Measurements from ENCODE around the gene GRK5. TPM values are rescaled to one million over a fixed set of nuclear protein-coding genes. Genes with fewer than 3 reads are reported as not detected.

The GRK5 gene
- total RNA-seq, 2 donors from 2014 or later: 4.8 to 10.6 TPM

GRCh38 chr10:119251315-119251708 is 43.9 kb downstream of the GRK5 start:
- Histone ChIP-seq H3K27me3 (replicated peaks; ENCODE audit: insufficient read depth) (no peaks in the 10 kb centered on the region), H3K27ac (no peak overlapping the region), H3K4me3 (no peak overlapping the region), H3K4me1 (replicated peaks) (no peaks in the 10 kb centered on the region), H3K36me3 (no peaks in the 10 kb centered on the region), H3K9me3 (no peaks in the 10 kb centered on the region)
- 63% methylated on average over 7 of the region's 7 CpGs for WGBS
- no peak for DNase-seq (ENCODE audit: low spot score)
- TF ChIP-seq POLR2AphosphoS5 (IDR thresholded peaks at IDR 0.05) (no peak), CTCF (IDR thresholded peaks at IDR 0.05) (no peak), POLR2A (IDR thresholded peaks at IDR 0.05) (no peak)
- intact Hi-C loops (cut with DNase I): loop anchor here (5.0 kb wide), 1 partner anchor 44 kb away; the partner anchor contains the start of gene GRK5

DNA sequence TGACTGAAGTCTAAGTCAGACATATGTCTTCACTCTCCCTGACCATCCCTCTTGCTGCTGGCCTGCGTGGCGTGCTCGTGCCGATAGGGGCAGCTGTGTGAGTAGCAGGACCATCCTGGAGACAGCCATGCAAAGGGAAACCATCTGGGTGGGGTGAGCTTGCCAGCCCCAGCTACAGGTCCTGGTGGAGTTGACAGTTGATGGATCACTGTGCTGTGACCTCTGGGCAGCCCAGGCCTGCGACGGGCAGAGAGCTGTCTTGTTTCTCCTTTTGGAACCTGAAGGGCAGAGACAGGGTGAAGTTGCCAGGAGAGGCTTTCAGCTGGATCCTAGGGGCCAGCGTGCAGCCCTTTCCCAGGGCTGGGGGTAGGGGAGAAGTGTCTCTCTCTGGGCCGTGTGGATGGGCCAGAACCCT is 44.7 kb downstream of the GRK5 start:
- DNase-seq (ENCODE audit: low spot score): no peak
- no peak for TF ChIP-seq POLR2AphosphoS5 (IDR thresholded peaks at IDR 0.05)
- no peaks in the 10 kb centered on the region for H3K4me1 ChIP-seq (replicated peaks)
- H3K27me3 ChIP-seq (replicated peaks; ENCODE audit: insufficient read depth): no peaks in the 10 kb centered on the region
- 70% methylated on average over 8 of the region's 8 CpGs for WGBS
- H3K27ac ChIP-seq: peak overlapping the region in 1 of 2 donors; percentile 67
- no peak overlapping the region for H3K4me3 ChIP-seq
- intact Hi-C loops (cut with DNase I): loop anchor here (5.0 kb wide), 1 partner anchor 45 kb away; the partner anchor contains the start of gene GRK5
- no peaks in the 10 kb centered on the region for H3K36me3 ChIP-seq
- no peaks in the 10 kb centered on the region for H3K9me3 ChIP-seq

DNA sequence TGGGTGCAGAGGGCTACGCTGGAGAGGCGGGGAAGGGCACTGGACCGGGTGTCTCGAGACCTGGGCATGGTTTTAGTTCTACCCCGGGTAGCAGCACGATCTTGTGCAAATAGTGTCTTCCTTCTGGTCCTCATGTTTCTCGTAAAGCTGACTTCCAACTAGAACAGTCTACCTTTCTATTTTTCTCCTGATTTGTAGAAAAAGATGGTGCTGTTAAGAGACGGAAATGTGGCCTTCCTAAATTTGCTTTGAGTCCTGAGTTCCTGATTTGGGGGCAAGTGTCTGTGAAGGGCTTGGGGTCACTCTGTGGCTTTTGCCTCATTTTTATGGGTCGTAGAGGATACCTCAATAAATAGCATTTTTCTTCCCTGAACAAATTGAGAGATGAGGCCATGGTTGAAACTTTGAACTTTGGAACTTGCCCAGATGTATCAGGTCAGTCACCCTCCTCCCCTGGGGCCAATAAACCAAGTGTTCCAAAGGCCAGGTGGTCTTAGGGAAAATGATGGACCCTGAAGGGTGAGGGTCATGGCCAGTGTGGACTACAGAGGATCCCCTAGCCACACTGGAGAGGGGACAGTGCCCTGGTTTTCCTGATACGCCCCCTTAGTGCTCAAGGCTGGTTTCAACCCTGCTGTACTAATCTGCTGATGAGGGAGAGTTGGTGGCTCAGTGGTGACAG is 45.2 kb downstream of the GRK5 start:
- no peaks in the 10 kb centered on the region for H3K4me1 ChIP-seq (replicated peaks)
- intact Hi-C loops (cut with DNase I): loop anchor here (5.0 kb wide), 1 partner anchor 45 kb away; the partner anchor contains the start of gene GRK5
- WGBS: 82% methylated on average over 10 of the region's 10 CpGs

DNA sequence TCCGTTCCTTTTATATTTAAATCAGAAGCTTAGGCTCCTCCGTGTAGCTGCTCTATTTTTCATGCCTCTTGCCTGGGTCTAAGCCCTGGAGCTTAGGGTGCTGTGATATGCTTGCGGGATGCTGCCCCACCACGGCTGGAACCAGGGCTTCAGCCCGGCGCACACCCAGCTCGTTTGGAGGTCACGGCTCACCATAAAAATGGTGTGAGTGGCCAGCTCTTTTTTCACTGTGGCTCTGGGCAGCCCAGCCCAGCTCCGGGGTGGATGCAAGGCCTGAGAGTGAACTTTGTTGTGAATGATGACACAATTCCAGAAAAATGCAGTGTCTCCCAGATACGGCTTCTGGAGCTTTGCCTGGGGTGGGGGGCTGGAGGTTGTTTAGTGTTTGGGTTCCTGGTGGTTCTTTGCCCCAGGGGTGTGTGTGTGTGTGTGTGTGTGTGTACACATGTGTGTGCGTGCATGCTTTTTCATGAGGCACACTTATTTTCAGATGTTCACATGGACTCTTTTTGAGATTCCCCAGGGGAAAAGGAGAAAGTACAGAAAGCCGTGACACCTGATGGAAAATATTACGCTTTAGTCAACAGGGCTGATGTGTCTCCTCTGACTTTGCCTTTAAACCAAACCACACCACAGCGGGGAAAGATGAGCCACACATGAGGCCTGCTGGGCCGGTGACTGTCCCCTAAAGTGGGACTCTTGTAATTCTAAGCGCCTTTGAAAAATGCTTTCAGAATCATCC is 46.2 kb downstream of the GRK5 start:
- Histone ChIP-seq H3K27ac (peak overlapping the region; percentile 64 to 67), H3K4me1 (replicated peaks) (no peaks in the 10 kb centered on the region), H3K4me3 (no peak overlapping the region), H3K36me3 (no peaks in the 10 kb centered on the region), H3K27me3 (replicated peaks; ENCODE audit: insufficient read depth) (no peaks in the 10 kb centered on the region), H3K9me3 (no peaks in the 10 kb centered on the region)
- TF ChIP-seq POLR2A (IDR thresholded peaks at IDR 0.05): no peak
- TF ChIP-seq POLR2AphosphoS5 (IDR thresholded peaks at IDR 0.05): no peak
- TF ChIP-seq CTCF (IDR thresholded peaks at IDR 0.05): no peak
- DNase-seq (ENCODE audit: low spot score): no peak
- intact Hi-C loops (cut with DNase I): loop anchor here (5.0 kb wide), 1 partner anchor 46 kb away; the partner anchor contains the start of gene GRK5
- WGBS: 44% methylated on average over 16 of the region's 16 CpGs

More for the DNA sequence above, 45.2 kb downstream of the GRK5 start:
- H3K9me3 ChIP-seq: no peaks in the 10 kb centered on the region
- no peak for DNase-seq (ENCODE audit: low spot score)
- H3K4me3 ChIP-seq: no peak overlapping the region
- H3K27me3 ChIP-seq (replicated peaks; ENCODE audit: insufficient read depth): no peaks in the 10 kb centered on the region
- no peaks in the 10 kb centered on the region for H3K36me3 ChIP-seq
- TF ChIP-seq POLR2AphosphoS5 (IDR thresholded peaks at IDR 0.05) (no peak), CTCF (IDR thresholded peaks at IDR 0.05) (no peak), POLR2A (IDR thresholded peaks at IDR 0.05) (no peak)
- H3K27ac ChIP-seq: peak overlapping the region; percentile 64 to 67

DNA sequence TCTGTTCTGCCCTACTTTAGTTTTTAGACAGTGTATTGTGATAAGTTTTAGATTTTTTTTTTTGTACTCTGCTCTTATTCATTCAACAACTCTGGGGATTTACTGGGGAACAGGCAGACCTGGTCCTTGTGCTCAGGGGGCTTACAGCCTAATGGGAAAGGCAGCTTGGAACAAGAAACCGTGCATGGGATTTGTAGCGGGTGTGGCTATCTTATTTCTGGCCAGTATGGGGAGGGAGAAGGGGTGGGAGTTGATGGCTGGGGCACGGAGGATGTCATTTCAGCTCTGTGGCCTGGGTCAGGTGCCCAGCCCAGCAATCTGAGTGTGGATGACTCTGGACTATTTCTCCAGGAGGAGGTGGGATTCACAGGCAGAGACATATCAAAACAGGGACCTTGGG is 47.0 kb downstream of the GRK5 start:
- Histone ChIP-seq H3K4me3 (no peak overlapping the region), H3K9me3 (no peaks in the 10 kb centered on the region), H3K27me3 (replicated peaks; ENCODE audit: insufficient read depth) (no peaks in the 10 kb centered on the region), H3K27ac (peak overlapping the region; percentile 64 to 67), H3K4me1 (replicated peaks) (no peaks in the 10 kb centered on the region), H3K36me3 (no peaks in the 10 kb centered on the region)
- no peak for DNase-seq (ENCODE audit: low spot score)
- intact Hi-C loops (cut with DNase I): loop anchor here (5.0 kb wide), 1 partner anchor 47 kb away; the partner anchor contains the start of gene GRK5
- TF ChIP-seq CTCF (IDR thresholded peaks at IDR 0.05) (no peak), POLR2A (IDR thresholded peaks at IDR 0.05) (no peak), POLR2AphosphoS5 (IDR thresholded peaks at IDR 0.05) (no peak)
- WGBS: 54% methylated on average over 3 of the region's 3 CpGs

Measured in prostate gland (tissue), 2 donors.